HG03521 (cell line): ENCODE results near the gene INKA2.
"Not testable (repeated sequence)": the region's sequence is repeated elsewhere in the genome, so short reads cannot be mapped to it uniquely, and the experiment has no call there.

ENCODE experiments used
- ATAC-seq: cut with Tn5 transposase; IDR thresholded peaks from one replicate; pipeline ENCODE4 v1.9.1; 2021; ENCODE audit warnings: mild to moderate bottlenecking, moderate library complexity; ENCODE audit not compliant: unreplicated experiment

Gene INKA2

DNA sequence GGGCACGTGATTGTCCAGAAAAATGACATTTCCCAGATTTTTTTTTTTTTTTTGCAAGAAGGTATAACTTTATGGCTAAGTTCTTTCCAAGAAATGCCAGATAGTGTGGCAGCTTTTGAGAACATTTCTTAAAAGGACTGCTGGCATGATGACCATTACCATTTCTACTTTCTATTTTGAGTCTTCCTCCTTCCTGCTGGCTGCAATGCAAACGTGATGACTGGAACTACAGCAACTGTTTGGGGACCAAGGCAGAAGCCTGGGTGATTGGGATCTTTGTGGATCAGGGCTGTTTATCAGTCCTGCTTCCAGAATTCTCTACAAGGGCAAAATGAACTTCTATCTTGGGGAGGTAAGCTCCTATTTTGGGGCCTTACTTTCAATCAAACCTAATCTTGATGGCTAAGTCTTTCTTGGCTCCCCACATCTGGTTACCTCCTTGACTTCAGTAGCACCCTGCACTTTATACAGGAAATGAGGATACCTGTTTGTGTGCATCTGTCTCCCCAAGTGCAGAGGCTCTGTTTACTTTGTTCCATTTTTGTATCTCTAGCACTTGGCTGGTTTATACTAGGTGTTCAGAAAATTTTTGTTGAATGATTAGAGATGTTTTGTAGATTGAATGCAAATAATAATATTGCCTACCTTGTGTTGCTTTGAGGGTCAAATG, 12.8 kb upstream of the INKA2 start:
- no peak for ATAC-seq

DNA sequence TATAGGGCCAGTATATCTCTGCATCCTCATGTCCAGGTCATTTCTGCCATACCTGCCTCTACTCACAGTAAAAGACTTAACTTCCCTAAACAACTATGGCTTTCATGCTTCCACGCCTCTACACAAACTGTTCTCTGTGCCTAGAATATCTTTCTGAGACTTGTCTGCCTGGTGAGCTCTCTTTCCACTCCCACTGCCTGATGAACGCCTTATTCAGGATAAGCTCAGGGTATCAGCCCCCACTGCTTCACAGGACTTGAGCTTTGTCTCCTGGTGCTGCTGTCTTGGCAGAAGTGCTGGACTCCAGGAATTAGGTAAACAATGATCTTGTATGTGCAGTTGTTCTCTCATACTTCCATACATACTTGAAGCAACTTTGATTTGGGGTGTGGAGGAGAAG, 11.7 kb upstream of the INKA2 start:
- no peak for ATAC-seq

DNA sequence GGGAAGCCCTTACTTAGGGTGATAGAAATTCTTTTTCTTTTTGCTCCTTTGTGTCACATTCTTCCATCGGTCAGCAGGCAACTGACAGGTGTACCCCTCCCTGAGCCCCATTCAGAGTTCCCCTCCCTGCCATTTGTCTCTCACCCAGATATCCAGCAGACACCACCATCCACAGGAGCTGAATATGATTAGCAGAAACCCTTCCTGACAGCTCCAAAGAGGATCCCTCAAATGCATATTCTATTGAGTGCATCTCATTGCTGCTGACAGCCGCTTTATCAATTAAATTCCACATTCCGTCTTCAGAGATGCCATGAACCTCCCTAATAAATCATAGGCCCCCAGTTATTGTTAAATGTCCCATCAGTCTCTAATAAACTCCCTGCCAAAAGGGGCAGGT, 10.4 kb upstream of the INKA2 start:
- no peak for ATAC-seq

DNA sequence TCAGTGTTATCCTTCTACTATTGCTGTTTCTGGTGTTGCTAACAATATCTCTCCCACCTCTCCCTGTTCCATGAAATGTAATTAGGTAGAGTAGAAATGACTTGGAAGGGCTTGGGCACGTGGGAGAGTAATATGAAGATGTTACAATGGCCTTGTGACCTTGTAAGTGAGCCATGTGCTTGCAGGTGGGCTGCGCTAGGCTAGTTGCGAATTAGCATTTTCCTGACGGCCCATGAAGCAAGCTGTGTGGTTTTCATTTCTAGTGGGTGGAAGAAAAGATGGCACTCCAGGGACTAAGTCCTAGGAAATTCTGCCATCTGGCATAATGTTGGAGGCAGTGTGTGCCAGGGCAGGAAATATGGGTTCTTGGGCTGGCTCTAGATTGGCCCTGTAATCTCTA, 8.8 kb upstream of the INKA2 start:
- no peak for ATAC-seq

DNA sequence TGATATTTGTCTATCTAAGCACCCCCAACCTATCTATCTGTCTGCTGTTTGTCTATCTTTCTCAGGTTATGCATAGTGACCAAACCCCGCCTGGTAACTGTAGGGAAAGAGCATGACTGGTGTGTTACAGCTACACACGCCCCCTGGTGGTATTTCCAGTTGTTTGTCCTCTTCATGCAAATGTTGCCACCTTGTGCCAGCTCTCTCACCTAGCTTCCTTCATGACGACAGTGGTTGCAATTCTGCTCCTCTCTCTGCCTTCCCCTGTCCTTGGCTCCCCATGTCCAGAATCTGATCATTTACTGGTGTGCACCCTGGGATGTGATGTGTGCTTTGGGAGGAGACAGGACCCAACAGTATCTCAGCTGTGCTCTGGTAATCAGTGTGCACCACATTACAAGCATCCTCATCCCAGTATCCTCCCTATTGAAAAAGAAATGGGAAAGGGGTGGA, 8.1 kb upstream of the INKA2 start:
- no peak for ATAC-seq

DNA sequence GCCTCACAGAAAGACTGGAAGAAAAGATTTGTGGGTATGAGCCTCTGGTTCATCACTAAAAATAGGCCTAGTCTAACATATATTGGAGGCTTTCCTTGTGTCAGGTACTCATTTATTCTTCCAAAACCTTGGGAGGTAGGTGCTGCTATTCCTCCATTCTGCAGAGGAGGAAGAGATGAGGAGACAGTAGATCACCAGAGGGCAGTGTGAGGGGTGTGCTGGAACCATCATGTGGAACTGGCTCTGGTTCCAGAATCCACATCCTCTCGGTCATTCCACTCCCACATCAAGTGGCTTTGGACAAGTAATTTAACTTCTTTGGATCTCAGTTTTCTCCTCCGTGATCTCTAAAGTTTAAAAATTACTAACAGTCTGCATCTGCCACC, 7.4 kb upstream of the INKA2 start:
- no peak for ATAC-seq

DNA sequence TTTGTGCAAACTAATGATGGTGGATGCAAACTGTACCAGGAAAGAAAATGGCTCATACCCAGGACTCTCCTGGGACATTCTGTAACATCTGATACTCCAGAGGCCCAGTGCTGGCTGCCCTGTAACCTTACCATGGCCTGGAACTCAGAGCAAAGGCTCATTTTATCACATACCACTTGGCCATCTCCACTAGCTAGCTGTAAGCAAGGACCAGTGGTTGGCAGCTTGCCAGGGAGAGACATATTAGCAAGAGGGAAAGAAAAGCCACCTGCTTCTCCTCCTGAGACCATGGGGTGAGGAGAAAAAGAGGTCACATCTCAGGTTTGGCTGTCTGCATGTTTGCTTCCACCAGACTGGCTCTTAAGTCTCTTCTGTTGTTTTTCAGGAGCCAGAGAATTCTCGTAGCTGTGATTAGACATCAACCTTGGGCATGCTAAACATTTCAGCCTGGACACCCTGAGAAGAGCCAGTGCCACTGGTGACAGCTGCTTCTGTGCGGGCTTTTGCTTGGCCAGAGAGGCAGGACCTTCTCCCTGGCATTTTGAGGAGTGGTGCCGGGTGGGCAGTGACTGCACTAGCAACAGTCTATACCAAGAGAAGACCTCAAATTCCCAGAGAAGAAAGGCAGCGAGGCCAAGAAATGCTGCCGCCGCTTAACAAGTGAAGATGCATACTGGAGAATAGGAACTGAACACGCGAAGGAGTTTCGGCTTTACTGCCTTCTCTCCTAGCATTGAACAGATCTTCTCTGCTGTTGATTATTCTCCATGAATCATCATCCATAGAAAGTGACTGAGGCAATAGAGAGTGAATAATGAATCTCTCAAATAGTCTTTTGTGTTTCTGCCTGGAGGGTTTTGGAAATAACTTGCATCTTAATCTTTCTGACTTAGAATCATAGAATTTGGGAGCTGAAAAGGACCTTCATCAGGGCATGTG, 6.7 kb upstream of the INKA2 start:
- ATAC-seq = no peak

DNA sequence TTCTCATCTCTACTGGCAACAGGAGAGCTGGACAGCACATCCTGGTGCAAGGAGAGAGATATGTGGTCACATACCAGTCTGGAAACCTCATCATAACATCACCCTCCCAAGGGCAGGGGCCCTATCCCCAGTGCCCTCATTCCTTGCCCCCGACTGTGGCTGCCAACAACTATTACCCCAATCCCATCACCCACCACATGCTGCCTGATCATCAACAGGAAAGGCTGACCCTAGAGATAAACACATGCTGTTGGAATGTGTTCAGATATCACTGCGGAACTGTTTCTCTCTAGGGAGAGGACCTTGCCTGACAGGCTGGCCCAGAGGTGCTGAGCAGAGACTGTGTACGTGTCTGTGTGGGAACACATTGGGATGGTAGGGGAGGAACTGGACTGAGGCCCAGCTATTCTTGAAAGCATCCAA, 4.5 kb upstream of the INKA2 start:
- ATAC-seq = no peak

DNA sequence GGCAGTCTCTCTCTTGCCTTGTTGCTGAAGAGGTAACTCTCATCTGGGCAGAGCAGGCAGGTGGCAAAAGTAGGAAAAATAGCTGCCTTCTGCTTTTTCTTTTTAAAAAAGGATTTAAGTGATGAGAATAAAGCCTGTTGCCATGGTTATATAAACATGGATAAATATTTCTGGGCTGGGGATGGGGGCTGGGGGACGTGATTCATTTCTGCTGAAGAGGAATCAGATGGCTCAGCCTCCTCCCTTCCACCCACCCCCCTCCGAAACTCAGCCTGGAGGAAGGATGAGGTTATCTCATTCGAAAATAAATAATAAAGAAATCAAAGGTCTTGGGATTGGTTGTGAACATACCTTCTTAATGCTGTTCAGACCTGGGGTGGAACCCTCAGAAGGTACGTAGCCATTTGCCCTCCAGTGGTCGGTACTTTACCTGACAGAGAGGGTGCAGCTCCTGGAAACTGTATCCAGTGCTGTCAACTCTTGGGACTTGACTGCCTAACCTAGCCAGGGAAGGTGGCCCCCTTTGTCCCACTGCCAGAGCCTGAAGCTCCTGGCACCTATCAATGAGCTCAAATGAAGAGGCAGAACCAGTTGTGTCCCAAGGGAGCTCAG, 3.8 kb upstream of the INKA2 start:
- no peak for ATAC-seq

DNA sequence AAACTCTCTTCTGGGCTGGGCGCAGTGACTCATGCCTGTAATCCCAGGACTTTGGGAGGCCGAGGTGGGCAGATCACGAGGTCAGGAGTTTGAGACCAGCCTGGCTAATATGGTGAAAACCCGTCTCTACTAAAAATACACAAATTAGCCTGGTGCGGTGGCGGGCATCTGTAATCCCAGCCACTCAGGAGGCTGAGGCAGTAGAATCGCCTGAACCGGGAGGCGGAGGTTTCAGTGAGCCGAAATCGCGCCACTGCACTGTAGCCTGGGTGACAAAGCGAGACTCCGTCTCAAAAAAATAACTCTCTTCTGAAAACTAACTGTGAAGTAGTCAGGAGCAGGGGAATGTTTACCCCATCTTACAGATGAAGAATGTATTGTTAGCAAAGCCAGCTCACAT, 3.1 kb upstream of the INKA2 start:
- ATAC-seq = not testable (repeated sequence)

DNA sequence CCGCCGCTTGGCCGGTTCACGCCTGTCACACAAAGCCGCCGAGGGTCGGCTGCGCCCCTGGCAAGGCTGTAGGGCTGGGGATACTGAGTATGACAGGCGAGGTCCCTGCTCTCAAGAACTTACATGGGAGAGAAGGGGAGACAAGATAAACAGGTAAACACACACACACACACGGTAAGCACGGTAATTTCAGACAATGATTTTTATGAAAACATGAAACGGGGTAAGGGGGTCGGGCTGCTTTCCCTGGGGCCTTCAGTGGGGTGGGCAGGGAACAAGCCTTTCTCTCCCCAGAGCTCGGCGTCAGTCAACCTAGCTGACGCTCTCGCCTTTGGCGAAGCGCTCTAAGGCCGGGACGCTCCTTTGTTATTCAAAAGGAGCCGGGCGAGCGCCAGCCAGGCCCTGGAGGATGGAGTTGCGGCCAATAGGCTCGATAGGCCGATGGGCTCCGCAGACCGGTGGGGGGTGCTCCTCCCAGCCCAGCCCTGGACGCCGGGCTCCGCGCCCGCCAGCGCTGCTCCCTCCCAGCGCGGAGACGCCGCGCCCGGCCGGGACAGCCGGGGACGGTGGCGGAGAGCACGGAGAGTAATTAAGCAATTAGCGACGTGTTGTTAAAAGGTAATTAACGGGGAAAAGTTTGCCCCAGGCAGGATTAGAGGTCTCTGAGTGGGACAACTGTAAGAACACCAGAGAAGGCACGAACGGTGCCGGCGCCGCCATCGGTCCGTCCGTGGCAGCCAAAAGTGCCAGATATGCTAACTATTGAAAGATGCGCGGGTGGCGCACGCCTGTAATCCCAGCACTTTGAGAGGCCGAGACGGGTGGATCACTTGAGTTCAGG, 950 bp upstream of the INKA2 start:
- ATAC-seq = peak; percentile 16

DNA sequence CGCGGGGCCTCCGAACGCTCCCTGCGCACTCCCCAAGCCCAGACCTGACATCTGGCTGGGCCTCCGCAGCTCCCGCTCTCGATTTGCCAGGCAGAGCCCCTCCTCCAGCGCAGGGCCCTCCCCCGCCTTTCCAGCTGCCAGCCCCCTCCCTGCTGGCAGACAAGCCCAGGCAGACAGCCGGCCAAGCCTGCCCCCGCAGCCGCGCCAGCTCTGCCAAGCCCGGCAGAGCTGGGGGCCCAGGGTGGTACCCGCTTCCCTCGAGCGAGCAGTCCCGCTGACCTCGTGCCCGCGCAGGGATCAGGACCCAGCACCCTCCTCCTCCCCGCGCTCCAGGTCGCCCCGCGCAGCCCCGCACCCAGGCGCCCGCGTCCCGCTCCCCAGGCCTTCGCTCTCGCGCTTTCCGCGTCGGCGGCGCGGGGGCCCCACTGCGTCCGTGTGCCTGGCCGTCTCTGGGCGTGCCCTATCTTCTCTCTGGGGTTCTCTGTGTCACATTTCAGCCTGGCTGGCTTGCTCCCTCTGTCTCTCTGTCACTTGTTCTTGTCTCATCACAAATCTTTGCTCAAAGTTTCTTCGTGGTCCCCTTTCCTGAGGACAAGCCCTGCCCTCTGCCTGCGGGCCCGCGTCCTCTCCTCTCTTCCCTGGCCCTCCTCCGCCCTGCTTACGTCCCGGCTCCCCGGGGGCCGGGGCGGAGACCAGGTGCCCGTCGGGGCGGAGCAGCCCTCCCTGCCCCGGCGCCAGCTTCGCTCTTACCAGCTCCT, 580 bp downstream of the INKA2 start:
- peak; percentile 38 for ATAC-seq

DNA sequence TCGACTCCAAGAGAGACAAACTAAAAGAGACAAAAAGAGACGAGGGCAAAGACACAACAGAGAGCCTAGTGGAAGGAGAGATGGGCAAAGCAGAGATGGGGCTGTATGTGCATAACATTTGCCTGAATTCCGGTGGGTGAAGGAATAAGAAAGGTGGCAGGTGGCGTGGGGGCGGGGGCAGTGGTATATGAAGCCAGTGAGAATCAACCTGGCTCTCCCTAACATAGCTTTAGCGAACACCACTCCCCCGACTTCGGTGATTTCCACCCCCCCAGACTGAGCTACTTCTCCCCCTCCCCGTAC, 1.1 kb downstream of the INKA2 start:
- no peak for ATAC-seq

DNA sequence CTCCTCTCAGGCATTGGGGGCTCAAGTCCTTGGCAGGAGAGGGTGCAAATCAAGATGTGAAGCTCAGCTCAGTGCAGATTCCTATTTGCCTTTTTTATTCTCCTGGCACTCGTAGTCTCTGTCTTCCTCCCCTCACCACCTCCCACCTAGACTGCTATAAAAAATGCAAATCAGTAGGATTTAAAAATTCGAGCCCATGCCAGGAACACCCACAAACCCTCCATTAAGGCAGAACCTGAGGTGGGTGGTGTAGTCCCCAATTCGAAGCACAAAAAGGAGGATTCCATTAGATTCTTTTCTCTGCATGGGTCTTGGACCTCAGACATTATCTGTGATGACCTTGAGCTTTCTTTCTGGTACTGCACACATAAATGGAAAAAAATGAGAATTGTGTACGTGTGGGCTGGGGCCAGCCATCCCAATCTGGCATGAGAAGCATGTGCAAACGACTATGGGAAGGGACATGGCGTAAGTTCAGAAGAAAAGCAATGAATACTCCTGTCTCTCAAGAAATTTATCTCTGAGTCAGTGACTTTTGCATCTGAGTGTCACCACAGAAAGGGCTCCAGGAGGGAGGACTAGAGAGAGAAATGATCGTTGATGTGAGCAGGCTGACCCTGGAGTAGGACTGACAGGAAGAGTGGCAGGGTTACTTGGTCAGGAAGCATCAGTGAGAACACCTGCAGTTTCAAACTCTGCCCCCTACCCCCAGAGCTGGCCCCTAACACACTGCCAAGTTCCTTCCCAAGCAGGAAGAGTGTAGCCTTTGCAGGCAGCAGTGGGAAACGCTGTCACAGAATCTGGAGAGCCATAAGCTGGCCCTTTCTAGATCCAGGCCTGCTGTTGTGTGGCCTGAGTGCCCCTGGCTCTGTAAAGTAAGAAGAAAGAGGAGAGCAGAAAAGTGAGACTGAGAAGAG, 1.7 kb downstream of the INKA2 start:
- ATAC-seq = no peak

DNA sequence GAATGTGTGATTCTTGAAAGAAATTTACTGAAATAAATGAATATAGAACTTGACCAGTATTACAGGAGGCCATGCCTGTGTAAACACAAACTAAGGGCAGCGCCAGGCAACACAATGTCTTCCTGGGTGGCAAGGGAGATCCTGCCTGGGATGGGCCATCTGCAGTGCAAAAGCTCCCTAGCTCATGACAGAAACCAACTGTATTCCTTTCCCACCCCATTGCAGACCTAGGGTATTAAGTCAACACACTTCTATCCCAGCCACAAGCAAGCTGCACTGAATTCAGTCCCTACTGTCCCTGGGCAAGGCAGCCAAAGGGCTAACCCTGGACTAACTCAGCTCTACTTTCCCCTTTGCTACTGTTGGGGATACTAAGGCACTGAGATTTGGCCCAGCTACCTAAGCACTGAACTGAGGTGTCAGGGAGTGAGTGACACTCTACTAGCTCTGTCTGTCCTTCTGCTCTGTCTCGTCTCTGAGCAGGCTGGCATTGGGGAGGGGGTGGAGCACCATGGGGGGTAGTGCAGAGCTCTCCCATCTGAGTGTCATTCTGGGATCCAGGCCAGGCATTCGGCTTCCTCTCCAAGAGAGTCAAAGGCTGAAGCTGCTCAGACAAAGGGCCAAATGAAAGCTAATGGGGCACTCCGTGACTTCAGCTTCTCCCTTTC, 2.5 kb downstream of the INKA2 start:
- no peak for ATAC-seq

DNA sequence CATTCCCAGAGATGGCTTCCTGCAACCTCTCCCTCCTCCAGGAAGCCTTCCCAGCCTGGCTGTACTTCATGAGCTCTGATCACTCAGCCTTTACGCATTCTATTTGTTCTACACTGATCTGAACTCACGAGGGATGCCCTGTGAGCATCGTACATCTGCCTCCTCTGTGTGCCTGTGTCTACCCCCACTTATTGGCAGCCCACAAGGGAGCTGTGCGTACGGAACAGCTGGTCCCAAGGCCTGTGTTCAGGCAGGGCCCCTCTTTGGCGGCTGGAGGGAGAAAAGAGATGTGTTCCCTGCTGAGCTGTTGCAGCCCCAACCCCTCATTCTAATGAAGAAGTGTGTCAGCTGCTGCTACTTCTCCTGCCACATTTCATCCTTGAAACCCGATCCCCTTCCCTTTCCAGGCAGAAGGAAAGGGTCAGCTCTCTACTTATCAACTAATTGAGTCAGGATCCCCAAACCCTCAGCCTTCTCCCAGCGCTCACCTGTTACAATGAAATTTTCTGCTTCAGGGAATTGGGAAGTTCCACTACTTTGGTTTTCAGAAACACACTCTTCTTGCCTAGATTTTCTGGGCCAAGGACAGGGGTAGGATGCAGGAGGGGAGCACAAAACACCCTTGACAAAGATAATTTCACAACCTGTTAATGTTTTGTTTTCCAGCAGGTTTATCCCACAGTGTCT, 3.2 kb downstream of the INKA2 start:
- ATAC-seq = no peak

DNA sequence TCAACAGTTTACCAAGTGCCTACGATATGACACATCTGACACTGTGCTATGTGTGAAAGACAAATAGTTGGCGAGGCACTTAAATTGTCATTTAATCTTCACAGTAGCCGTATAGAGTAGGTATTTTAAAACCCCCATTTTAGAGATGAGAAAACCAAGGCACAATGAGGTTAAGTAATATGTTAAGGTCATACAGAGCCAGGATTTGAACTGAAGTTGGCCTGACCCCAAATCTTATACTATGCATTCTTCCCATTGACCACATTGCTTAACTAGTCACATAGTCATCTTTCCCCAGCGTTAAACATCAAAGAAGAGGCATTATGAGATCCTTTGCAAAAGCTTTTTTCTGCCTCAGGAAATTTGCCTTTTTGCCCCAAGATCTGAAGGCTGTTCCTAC, 3.9 kb downstream of the INKA2 start:
- no peak for ATAC-seq

DNA sequence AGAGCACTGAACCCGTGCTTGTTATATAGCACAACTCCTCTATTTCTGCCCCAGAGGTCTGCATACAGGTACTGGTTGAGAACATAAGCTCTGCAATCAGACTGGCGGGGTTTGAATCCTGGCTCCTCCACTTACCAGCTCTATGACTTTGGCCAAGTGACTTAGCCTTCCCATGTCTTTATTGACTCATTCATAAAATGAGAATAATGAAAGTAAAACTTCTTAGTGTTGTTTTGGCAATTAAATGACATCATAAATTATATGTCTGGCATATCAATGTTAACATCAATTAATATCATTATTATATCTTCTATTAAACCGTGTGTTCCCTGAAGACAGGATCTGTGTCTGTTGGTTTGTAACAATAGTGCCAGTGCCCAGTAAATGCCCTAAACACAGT, 4.3 kb downstream of the INKA2 start:
- ATAC-seq = no peak
